ENCODE results near the gene PDSS2.

GRCh38 chr6:107399935-107400334 lies 59.4 kb downstream of the PDSS2 start:
- TF ChIP-seq CTCF (conservative IDR thresholded peaks at IDR 0.05; ENCODE audit: low read depth, low read length) = no peak
- no peak for TF ChIP-seq EZH2 (IDR thresholded peaks at IDR 0.05; ENCODE audit: borderline replicate concordance, low read depth, low read length, poor library complexity, severe bottlenecking)
